Lower leg skin (tissue), 4 donors: ENCODE results near the gene FOXP1. TPM values are rescaled to one million over a fixed set of nuclear protein-coding genes. Genes with fewer than 3 reads are reported as not detected.
A peak's percentile ranks its signal among the peaks of the same experiment; 100 is the strongest.

Experiments
- DNase-seq, 2 donors: peaks; one replicate each; pipeline ENCODE4 v3.0.0-alpha.2; 2019; ENCODE audit warnings: low spot score in 2 of 2
- H3K4me3 ChIP-seq: fragments of 200-600 bp; sonication (generic); 2 replicates; pipeline ENCODE4 v1.5.1; 2017; ENCODE audit warnings: mild to moderate bottlenecking, low read depth; ENCODE audit not compliant: poor library complexity, severe bottlenecking
- POLR2A ChIP-seq, 2 donors: fragments of 450-650 bp; IDR thresholded peaks; one replicate each; pipeline ENCODE4 v1.6.1; 2016 to 2017; ENCODE audit warnings: antibody characterized with exemption in 2 of 2, mild to moderate bottlenecking in 1 of 2, moderate library complexity in 1 of 2
- WGBS, 2 donors: methylation state at CpG; one replicate each; pipeline ENCODE4 v1.1.5; 2018; 5-methylcytosine and 5-hydroxymethylcytosine counted together
- intact Hi-C: fragments of 100-400 bp; cut with DNase I; formaldehyde crosslinking; loops from one replicate; pipeline ENCODE4 v1.15.0; 2023; ENCODE audit warnings: low total_unique reads
- total RNA-seq, 4 donors: library from RNA; depleted of rRNA; stranded (reverse); fragments of >200 nt; gene quantifications; one replicate each; pipeline ENCODE4 v1.1.0, GENCODE V29; 2016
- TF ChIP-seq, protein P1 (sequence below), 3 donors: fragments of 450-650 bp; IDR thresholded peaks; one replicate each; pipeline ENCODE4 v1.5.1; 2016; ENCODE audit warnings: antibody characterized with exemption in 3 of 3, mild to moderate bottlenecking in 3 of 3, moderate library complexity in 2 of 3

FOXP1 gene
- total RNA-seq, 4 donors from 2014 or later: 46.6 to 66.6 (median 55.2) TPM

DNA sequence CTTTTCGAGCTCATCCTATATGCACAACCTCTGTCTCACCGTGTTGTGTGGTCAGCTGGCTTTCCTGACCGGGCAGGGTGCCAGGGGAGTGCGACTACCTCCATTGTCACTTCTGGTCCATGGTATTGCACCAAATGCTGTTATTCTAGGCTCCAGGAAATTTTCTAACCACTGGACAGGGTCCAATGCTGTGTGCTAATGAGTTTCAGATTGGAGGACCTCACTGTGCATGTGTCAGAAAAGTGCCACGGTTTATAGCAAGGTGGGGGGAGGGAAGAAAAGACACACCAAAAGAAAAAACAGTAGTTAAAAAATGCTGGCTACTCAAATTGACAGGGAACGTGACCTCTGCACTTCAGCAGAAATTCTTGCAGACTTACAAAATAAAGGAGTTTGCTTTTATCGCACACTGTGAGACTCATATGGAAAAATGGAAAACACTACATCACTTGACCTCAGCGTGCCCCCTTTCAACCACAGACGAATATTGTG is 480.1 kb downstream of the FOXP1 start:
- 51 to 53% methylated on average over 9 of the region's 9 CpGs for WGBS, 2 donors
- no peak for TF ChIP-seq POLR2A (IDR thresholded peaks at IDR 0.05)
- TF ChIP-seq, protein P1, sequence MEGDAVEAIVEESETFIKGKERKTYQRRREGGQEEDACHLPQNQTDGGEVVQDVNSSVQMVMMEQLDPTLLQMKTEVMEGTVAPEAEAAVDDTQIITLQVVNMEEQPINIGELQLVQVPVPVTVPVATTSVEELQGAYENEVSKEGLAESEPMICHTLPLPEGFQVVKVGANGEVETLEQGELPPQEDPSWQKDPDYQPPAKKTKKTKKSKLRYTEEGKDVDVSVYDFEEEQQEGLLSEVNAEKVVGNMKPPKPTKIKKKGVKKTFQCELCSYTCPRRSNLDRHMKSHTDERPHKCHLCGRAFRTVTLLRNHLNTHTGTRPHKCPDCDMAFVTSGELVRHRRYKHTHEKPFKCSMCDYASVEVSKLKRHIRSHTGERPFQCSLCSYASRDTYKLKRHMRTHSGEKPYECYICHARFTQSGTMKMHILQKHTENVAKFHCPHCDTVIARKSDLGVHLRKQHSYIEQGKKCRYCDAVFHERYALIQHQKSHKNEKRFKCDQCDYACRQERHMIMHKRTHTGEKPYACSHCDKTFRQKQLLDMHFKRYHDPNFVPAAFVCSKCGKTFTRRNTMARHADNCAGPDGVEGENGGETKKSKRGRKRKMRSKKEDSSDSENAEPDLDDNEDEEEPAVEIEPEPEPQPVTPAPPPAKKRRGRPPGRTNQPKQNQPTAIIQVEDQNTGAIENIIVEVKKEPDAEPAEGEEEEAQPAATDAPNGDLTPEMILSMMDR (IDR thresholded peaks at IDR 0.05): no peak

DNA sequence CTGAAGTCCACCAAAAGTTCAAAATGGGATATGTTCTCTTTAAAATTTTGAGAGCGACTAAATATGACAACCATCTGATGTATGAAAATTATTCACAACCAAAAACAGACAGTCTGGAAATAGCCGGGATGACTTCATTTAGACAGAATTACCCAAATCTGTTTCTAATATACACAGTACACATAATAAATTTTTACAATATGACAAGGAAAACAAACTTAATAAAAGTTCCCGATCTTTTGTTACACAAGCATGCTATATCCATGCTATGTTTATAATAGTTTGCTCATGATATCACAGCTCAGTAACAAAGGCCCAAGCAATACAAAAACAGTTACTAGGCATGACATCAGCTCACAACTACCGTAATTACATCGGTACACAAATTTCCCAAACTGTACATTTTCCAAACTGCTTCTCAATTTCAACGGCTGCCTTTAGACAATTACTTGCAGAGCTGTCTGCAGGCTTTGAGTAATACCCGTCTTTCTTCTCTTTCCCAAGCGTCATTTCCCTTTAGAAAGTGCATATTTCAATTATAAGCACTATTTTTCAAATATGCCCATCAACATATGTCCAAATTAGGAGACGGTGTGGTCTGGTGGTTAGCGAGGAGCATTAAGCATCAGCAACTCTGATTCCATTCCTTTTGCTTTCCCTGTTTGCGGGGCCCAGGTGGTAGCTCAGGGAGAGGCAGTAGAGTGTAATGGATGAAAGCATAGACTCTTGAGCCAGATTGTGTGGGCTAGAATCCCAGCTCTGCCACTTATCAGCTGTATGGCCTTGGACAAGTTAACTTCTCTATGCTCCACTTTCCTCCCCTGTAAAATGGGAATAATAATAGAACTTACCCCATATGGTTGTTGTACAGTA is 481.2 kb downstream of the FOXP1 start:
- 51 to 58% methylated on average over 11 of the region's 11 CpGs for WGBS, 2 donors
- DNase-seq: no peak
- no peak for TF ChIP-seq POLR2A (IDR thresholded peaks at IDR 0.05)
- TF ChIP-seq, protein P1 (IDR thresholded peaks at IDR 0.05): no peak
- intact Hi-C loops: no loop called here
- no peak overlapping the region for H3K4me3 ChIP-seq

More for the DNA sequence above, 480.1 kb downstream of the FOXP1 start:
- intact Hi-C loops: no loop called here
- no peak overlapping the region for H3K4me3 ChIP-seq
- peak; percentile 40 to 88 for DNase-seq

DNA sequence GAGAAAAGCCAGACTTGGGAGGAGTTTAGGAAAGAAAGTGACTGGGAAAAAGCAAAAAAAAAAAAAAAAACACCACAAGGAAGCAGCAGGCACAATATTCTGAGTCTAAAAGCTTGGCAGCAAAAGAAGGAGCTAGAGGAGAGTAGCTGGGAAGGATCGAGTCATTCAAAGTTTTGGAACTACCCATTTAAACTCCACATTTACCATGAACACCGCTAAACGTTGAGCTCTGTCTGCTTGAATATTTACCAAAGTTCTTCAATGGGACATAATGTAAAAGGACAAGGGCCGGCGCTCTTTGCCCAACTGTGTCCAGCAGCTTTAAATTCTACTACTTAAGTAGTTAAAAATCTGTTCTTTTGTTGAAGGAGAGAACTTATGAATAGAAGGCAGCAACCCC is 481.9 kb downstream of the FOXP1 start:
- no peak for DNase-seq
- intact Hi-C loops: no loop called here
- no peak for TF ChIP-seq POLR2A (IDR thresholded peaks at IDR 0.05)
- TF ChIP-seq, protein P1 (IDR thresholded peaks at IDR 0.05): no peak
- no peak overlapping the region for H3K4me3 ChIP-seq
- 51 to 70% methylated on average over 5 of the region's 5 CpGs for WGBS, 2 donors

DNA sequence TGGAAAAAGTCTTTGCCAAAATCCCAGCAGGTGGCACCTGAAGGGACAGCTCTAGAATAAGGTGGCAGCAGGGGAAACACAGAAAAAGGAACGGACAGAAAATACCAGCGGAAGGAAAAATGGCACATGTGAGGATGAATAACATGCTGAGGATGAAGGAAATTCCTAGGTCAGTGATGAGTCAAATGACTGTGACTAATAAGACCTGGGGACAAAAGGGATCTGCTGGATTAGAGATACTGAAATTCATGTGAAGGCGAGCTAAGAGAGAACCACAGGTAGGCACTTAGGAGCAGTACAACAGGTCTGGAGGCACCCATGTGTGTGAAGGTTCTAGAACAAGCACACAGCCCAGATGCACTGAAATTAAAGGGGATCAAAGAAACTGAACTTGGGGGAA is 482.5 kb downstream of the FOXP1 start:
- intact Hi-C loops: no loop called here
- WGBS, 2 donors: 75 to 78% methylated on average over 3 of the region's 3 CpGs
- TF ChIP-seq POLR2A (IDR thresholded peaks at IDR 0.05): no peak
- TF ChIP-seq, protein P1 (IDR thresholded peaks at IDR 0.05): no peak
- no peak for DNase-seq
- H3K4me3 ChIP-seq: no peak overlapping the region

DNA sequence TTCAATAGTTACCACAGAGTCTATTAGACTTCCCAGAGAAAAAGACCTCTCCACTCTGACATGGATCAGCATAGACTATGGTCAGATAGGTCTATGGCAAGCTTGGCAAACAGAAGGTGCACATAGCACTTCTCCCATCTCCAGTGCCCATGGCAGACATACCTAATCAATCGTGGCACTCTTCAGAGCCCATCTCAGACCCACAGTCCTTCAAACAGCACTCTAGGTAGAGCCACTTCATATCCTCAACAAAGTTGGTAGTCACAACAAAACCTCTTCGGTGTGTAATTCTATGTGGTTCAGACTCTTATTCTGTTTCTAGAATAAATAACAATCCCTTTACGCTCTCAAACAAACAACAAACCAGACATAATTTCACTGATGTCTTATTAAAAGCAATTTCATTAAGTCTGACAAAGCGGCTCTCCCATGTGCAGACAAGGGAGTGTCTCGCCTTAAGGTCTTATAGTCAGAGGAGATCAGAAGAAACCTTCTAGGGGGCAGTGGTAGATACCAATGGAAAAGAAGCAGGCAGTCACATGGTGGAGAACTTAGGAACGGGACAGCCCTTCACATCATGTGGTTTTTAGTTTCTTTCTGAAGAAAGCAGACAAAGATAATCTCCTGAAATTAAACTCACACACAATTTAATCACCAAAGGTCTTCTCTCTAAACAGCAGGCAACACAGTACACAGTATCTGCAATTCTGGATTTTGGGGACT is 483.4 kb downstream of the FOXP1 start:
- TF ChIP-seq, protein P1 (IDR thresholded peaks at IDR 0.05): no peak
- no peak for TF ChIP-seq POLR2A (IDR thresholded peaks at IDR 0.05)
- DNase-seq: no peak
- 68 to 72% methylated on average over 6 of the region's 6 CpGs for WGBS, 2 donors
- no peak overlapping the region for H3K4me3 ChIP-seq
- intact Hi-C loops: no loop called here
